H9 (cell line): ENCODE measurements around the gene ANGPTL4. TPM values are rescaled to one million over a fixed set of nuclear protein-coding genes. Genes with fewer than 3 reads are reported as not detected.

Source experiments
- DNase-seq: peaks from one replicate; pipeline ENCODE4 v3.0.0-alpha.2; 2017
- H2AFZ ChIP-seq: one replicate; pipeline ENCODE4 v1.6.1; 2013; ENCODE audit warnings: mild to moderate bottlenecking, low read length, control low read depth, moderate library complexity
- H2AK5ac ChIP-seq: 2 replicates; pipeline ENCODE4 v1.6.1; 2013; ENCODE audit warnings: low read length, control low read depth, mixed read lengths; ENCODE audit not compliant: insufficient read length
- H2BK120ac ChIP-seq: one replicate; pipeline ENCODE4 v1.6.1; 2013; ENCODE audit warnings: low read depth, mild to moderate bottlenecking, low read length, control low read depth, inconsistent platforms; ENCODE audit not compliant: poor library complexity, severe bottlenecking
- H2BK12ac ChIP-seq: 2 replicates; pipeline ENCODE4 v1.6.1; 2013; ENCODE audit warnings: low read length, control low read depth, mixed read lengths, low read depth; ENCODE audit not compliant: insufficient read length
- H2BK15ac ChIP-seq: 2 replicates; pipeline ENCODE4 v1.6.1; 2013; ENCODE audit warnings: low read depth, low read length, control low read depth
- H2BK20ac ChIP-seq: one replicate; pipeline ENCODE4 v1.6.1; 2013; ENCODE audit warnings: low read depth, mild to moderate bottlenecking, low read length, control low read depth, inconsistent platforms; ENCODE audit not compliant: poor library complexity, severe bottlenecking
- H2BK5ac ChIP-seq: 2 replicates; pipeline ENCODE4 v1.6.1; 2013; ENCODE audit warnings: low read length, control low read depth, mixed read lengths; ENCODE audit not compliant: insufficient read length
- H3K14ac ChIP-seq: 2 replicates; pipeline ENCODE4 v1.6.1; 2013; ENCODE audit warnings: low read length, control low read depth; ENCODE audit not compliant: insufficient read depth
- H3K18ac ChIP-seq: 2 replicates; pipeline ENCODE4 v1.6.1; 2013; ENCODE audit warnings: low read depth, mild to moderate bottlenecking, mixed read lengths, low read length, control low read depth; ENCODE audit not compliant: insufficient read length
- H3K23ac ChIP-seq: 2 replicates; pipeline ENCODE4 v1.6.1; 2013; ENCODE audit warnings: low read length, control low read depth, mixed read lengths, low read depth; ENCODE audit not compliant: insufficient read length
- H3K23me2 ChIP-seq: 2 replicates; pipeline ENCODE4 v1.6.1; 2013; ENCODE audit warnings: low read depth, mild to moderate bottlenecking, mixed read lengths, low read length, control low read depth; ENCODE audit not compliant: insufficient read length, poor library complexity, severe bottlenecking
- H3K27ac ChIP-seq: 2 replicates; pipeline ENCODE4 v1.5.1; 2013; ENCODE audit warnings: low read length, control low read depth, mixed read lengths, low read depth; ENCODE audit not compliant: insufficient read length
- H3K27me3 ChIP-seq: 2 replicates; pipeline ENCODE4 v1.6.1; 2013; ENCODE audit warnings: low read length, control low read depth, inconsistent platforms; ENCODE audit not compliant: insufficient read depth
- H3K4ac ChIP-seq: 2 replicates; pipeline ENCODE4 v1.6.1; 2013; ENCODE audit warnings: low read depth, mild to moderate bottlenecking, control low read depth, inconsistent platforms, low read length, moderate library complexity
- H3K4me1 ChIP-seq: 2 replicates; pipeline ENCODE4 v1.6.1; 2013; ENCODE audit warnings: low read length, control low read depth, inconsistent platforms; ENCODE audit not compliant: insufficient read depth
- H3K4me2 ChIP-seq: 2 replicates; pipeline ENCODE4 v1.6.1; 2013; ENCODE audit warnings: low read length, control low read depth, mixed read lengths; ENCODE audit not compliant: insufficient read length, insufficient read depth
- H3K56ac ChIP-seq: 2 replicates; pipeline ENCODE4 v1.6.1; 2013; ENCODE audit warnings: low read depth, mild to moderate bottlenecking, mixed read lengths, low read length, control low read depth; ENCODE audit not compliant: insufficient read length
- H3K79me1 ChIP-seq: 2 replicates; pipeline ENCODE4 v1.6.1; 2013; ENCODE audit warnings: low read depth, mild to moderate bottlenecking, moderate library complexity, low read length, control low read depth, inconsistent platforms; ENCODE audit not compliant: insufficient read depth, poor library complexity, severe bottlenecking
- H3K79me2 ChIP-seq: 2 replicates; pipeline ENCODE4 v1.6.1; 2013; ENCODE audit warnings: low read length, control low read depth, inconsistent platforms; ENCODE audit not compliant: insufficient read depth
- H3K9ac ChIP-seq: 2 replicates; pipeline ENCODE4 v1.6.1; 2013; ENCODE audit warnings: low read length, control low read depth, mixed read lengths; ENCODE audit not compliant: insufficient read length; ENCODE audit errors: extremely low read depth
- H3K9me3 ChIP-seq: one replicate; pipeline ENCODE4 v1.6.1; 2013; ENCODE audit warnings: low read depth, low read length, inconsistent platforms; ENCODE audit not compliant: control insufficient read depth
- H3T11ph ChIP-seq: one replicate; pipeline ENCODE4 v1.6.1; 2013; ENCODE audit warnings: mild to moderate bottlenecking, low read length, control low read depth, inconsistent platforms
- H4K20me1 ChIP-seq: one replicate; pipeline ENCODE4 v1.6.1; 2013; ENCODE audit not compliant: control insufficient read depth, insufficient read length, insufficient read depth
- H4K5ac ChIP-seq: 2 replicates; pipeline ENCODE4 v1.6.1; 2013; ENCODE audit warnings: low read depth, mild to moderate bottlenecking, mixed read lengths, low read length, control low read depth; ENCODE audit not compliant: insufficient read length
- H4K8ac ChIP-seq: replicated peaks from 2 replicates; pipeline ENCODE4 v1.6.1; 2013; ENCODE audit warnings: low read length, control low read depth, mixed read lengths, low read depth; ENCODE audit not compliant: insufficient read length
- H4K91ac ChIP-seq: 2 replicates; pipeline ENCODE4 v1.6.1; 2013; ENCODE audit warnings: low read depth, mild to moderate bottlenecking, moderate library complexity, mixed read lengths, low read length, control low read depth; ENCODE audit not compliant: insufficient read length
- H3K27ac Mint-ChIP-seq, 3 experiments: 2 replicates in 2 of 3; 3 replicates in 1 of 3; pipeline ENCODE4 v1.8.0; 2020 to 2021; ENCODE audit warnings: mixed read lengths in 3 of 3, mild to moderate bottlenecking in 1 of 3, moderate library complexity in 1 of 3
- H3K27me3 Mint-ChIP-seq: 2 replicates; pipeline ENCODE4 v1.8.0; 2021; ENCODE audit warnings: low read depth, mild to moderate bottlenecking, moderate library complexity, mixed read lengths
- H3K36me3 Mint-ChIP-seq, 3 experiments: 2 replicates in 2 of 3; 3 replicates in 1 of 3; pipeline ENCODE4 v1.8.0; 2020 to 2021; ENCODE audit warnings: low read depth in 3 of 3, mixed read lengths in 3 of 3; ENCODE audit not compliant: insufficient read depth in 1 of 3
- H3K4me1 Mint-ChIP-seq, 2 experiments: 2 replicates each; pipeline ENCODE4 v1.8.0; 2020; ENCODE audit warnings: mixed read lengths in 2 of 2
- H3K4me3 Mint-ChIP-seq, 2 experiments: 2 replicates in 1 of 2; 3 replicates in 1 of 2; pipeline ENCODE4 v1.8.0; 2020 to 2021; ENCODE audit warnings: mild to moderate bottlenecking in 2 of 2, mixed read lengths in 2 of 2, moderate library complexity in 1 of 2
- H3K9me3 Mint-ChIP-seq, 2 experiments: 2 replicates in 1 of 2; 3 replicates in 1 of 2; pipeline ENCODE4 v1.8.0; 2020; ENCODE audit warnings: mild to moderate bottlenecking in 2 of 2, mixed read lengths in 2 of 2, moderate library complexity in 1 of 2
- WGBS: extraction: QIAGEN DNeasy Blood & Tissue Kit; methylation state at CpG from one replicate; pipeline ENCODE4 v1.1.7; 2013; ENCODE audit warnings: missing lambda C conversion rate, low lambda C conversion rate, mixed read lengths; ENCODE audit not compliant: insufficient read length; ENCODE audit errors: extremely low coverage; 5-methylcytosine and 5-hydroxymethylcytosine counted together
- total RNA-seq: library from RNA; stranded (reverse); gene quantifications from 2 replicates; pipeline ENCODE4 v1.2.1, GENCODE V29; 2021
- TF ChIP-seq, protein P1 (sequence below): fragments of 200-600 bp; sonication (generic); conservative IDR thresholded peaks from 3 replicates; pipeline ENCODE4 v1.8.0; 2021; ENCODE audit warnings: antibody characterized with exemption, mild to moderate bottlenecking

Gene ANGPTL4
- total RNA-seq, 1 experiment from 2014 or later = 1.9 TPM

DNA sequence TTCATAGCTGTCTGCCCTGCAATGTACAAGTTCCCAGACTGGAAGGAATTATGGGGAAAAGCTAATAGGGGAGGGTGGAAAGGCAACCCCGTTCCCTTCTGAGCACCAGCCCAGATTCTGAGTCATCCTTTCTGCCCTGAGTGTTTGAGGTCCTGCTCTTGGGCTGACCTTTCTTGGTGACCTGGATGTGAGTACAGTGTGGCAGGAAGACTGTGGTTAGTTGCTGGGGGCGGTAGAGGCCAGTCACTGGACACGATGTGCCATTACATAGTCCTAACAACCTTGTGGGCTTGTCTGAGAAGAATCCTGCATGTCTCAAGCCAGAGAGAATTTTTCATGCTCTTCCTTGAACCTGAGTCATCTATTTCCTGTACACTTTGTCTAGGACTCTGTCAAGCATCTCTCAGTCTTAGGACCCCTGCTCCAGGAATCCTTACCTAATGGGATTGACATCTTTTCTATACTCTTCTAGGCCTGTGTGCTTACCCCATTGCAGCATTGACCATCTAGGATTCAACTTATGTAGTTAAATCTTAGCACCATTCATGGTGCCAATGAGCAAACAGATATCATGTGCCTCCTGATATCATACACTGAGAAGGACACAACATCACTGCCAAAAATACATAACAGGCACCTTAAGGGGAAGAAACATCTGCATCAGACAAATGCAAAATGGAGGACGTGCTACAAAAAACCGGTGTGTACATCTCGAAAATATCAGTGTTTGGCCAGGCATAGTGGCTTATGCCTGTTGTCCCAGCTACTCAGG lies 8.1 kb upstream of the ANGPTL4 start:
- no CpG with 5 or more reads among the region's 6 CpGs for WGBS
- H3T11ph ChIP-seq = no peak overlapping the region
- H3K4me1 ChIP-seq = no peaks in the 10 kb centered on the region
- no peak overlapping the region for H3K18ac ChIP-seq
- TF ChIP-seq, protein P1, sequence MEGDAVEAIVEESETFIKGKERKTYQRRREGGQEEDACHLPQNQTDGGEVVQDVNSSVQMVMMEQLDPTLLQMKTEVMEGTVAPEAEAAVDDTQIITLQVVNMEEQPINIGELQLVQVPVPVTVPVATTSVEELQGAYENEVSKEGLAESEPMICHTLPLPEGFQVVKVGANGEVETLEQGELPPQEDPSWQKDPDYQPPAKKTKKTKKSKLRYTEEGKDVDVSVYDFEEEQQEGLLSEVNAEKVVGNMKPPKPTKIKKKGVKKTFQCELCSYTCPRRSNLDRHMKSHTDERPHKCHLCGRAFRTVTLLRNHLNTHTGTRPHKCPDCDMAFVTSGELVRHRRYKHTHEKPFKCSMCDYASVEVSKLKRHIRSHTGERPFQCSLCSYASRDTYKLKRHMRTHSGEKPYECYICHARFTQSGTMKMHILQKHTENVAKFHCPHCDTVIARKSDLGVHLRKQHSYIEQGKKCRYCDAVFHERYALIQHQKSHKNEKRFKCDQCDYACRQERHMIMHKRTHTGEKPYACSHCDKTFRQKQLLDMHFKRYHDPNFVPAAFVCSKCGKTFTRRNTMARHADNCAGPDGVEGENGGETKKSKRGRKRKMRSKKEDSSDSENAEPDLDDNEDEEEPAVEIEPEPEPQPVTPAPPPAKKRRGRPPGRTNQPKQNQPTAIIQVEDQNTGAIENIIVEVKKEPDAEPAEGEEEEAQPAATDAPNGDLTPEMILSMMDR = no peak
- H3K4ac ChIP-seq = no peak overlapping the region
- Mint-ChIP-seq H3K27me3 (peaks cover 7% of the 10 kb centered on the region), H3K4me3 (no peak overlapping the region), H3K9me3 (peaks cover 0 to 3% of the 10 kb centered on the region in 2 experiments; a peak in 2 of 5 replicates), H3K36me3 (no peaks in the 10 kb centered on the region), H3K4me1 (peaks cover 10 to 14% of the 10 kb centered on the region in 2 experiments), H3K27ac (no peak overlapping the region)
- no peak overlapping the region for H2BK5ac ChIP-seq
- H3K4me2 ChIP-seq = no peak overlapping the region
- H4K8ac ChIP-seq = no peak overlapping the region
- H2BK15ac ChIP-seq = no peak overlapping the region
- DNase-seq = no peak
- no peaks in the 10 kb centered on the region for H3K79me1 ChIP-seq
- no peak overlapping the region for H3K27ac ChIP-seq
- no peak overlapping the region for H3K56ac ChIP-seq
- no peak overlapping the region for H3K14ac ChIP-seq
- no peak overlapping the region for H2AFZ ChIP-seq
- H4K91ac ChIP-seq = no peak overlapping the region
- H2BK20ac ChIP-seq = no peak overlapping the region
- H2AK5ac ChIP-seq = no peak overlapping the region
- H2BK12ac ChIP-seq = no peak overlapping the region
- no peaks in the 10 kb centered on the region for H3K79me2 ChIP-seq
- H3K27me3 ChIP-seq = no peaks in the 10 kb centered on the region
- H3K9ac ChIP-seq = no peak overlapping the region
- H3K23ac ChIP-seq = no peak overlapping the region
- no peak overlapping the region for H4K5ac ChIP-seq
- H4K20me1 ChIP-seq = no peaks in the 10 kb centered on the region
- no peaks in the 10 kb centered on the region for H3K23me2 ChIP-seq
- no peak overlapping the region for H2BK120ac ChIP-seq
- H3K9me3 ChIP-seq = no peaks in the 10 kb centered on the region
